ENCODE measurements around the gene C4orf51.
"Not testable (repeated sequence)": the region's sequence is repeated elsewhere in the genome, so short reads cannot be mapped to it uniquely, and the experiment has no call there.

The C4orf51 gene

DNA sequence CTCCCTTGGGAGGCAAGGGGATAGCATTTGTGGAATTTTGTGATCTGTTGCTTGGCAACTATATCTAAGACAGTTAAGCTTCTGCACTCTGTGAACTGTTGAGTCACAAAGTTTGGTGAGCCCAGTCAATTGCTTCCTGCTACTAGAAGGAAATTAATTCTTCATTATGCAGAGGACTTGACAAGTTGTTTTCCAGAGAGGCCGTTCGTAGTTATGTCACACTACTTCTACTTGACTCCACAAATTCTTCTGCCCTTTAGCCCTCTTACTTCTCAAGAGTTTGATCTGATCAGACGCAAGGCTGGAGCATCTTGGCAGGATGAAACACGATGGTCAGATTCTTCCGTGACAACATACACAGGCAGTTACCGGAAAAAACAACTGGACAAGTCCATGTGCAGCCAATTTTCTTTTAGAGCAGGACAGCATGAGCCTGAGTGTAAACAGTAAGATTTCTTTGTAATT, at the start of gene C4orf51:
Gene C4orf51 (plus strand): TSS at position 156 of the 465 bp plus-strand sequence. CDS start 58 bp downstream, at position 214.
- DNase-seq = no peak

DNA sequence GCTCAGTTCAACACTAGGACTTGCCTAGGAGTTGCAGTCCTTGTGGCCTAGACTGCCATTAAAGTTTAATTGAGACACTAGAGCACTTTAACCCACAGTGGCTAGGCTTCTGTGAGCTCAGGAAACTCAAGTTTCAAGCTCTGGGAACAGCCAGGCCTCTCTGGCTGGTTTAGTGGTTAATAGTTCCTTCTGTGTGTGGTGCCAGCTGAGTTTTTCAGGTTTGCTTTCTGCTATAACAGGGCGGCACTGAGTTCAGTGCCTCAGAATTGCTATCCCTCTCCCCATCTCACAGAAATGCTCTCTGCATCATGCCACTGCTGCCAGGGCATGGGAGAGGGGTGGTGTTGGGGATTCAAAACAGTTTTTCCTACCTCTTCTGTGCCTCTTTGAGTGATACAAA, 44.8 kb upstream of the C4orf51 start:
- no peak for DNase-seq

DNA sequence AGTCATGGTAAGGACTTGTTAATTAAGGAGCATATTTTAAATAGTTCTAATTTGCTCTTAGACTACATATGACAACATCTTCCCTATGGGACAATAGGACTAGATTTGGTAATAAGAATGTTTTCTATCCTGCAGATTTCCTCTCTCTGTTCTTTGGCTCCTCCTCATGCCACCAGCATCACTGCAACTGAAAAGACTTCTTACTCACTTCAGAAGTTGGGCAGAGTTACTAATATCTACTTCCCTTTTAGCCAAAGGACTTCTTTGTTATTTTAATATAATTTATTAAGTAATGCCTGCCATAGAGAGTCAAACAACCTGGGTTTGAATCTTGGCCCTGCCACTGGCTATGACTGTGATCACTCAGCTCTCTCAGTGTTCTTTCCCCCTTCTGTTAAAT, 44.3 kb upstream of the C4orf51 start:
- no peak for DNase-seq

DNA sequence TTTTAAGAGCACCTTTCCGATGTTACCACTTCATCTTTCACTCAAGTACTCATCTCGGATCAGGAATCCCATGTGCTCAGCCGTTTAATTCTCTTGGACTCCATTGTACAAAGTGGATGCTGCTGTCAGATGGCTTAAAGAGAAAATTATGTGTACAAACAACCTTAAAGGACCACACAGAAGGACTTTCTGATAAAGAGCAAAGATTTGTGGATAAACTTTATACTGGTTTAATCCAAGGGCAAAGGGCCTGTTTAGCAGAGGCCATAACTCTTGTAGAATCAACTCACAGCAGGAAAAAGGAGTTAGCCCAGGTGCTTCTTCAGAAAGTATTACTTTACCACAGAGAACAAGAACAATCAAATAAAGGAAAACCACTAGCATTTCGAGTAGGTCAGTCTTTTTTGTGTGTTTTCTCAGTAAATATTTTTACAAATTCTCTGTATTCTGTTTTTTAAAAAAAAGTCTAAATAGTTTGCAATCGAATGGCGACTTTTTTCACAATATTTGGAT, 40.7 kb upstream of the C4orf51 start:
- DNase-seq = no peak

DNA sequence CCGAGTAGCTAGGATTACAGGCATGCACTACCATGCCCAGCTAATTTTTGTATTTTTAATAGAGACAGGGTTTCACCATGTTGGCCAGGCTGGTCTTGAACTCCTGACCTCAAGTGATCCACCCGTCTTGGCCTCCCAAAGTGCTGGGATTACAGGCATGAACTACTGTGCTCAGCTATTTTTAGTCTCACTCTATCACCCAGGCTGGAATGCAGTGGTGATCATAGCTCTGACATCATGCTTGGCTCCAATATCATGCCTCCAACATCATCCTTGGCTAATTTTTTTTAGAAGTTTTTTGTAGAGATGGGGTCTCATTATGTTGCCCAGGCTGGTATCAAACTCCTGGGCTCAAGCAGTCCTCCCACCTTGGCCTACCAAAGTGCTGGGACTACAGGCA, 39.7 kb upstream of the C4orf51 start:
- not testable (repeated sequence) for DNase-seq

DNA sequence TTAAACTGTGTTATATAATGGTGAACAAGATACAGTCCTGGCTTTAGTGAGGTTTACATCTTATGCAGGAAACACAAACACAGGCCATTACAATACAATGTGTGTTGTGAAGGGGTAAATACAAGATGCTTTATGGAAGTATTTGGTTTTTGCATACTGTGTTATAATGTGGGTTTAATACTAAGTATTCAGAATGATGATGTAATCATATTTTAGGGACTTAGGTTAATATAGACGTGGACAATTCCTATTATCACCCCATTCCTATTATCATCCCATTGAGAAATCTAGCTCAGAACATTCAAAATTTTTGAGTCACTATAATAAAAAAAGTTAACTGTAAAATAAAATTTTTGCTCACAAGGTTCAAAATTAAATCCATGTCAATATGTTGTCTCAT, 36.7 kb upstream of the C4orf51 start:
- no peak for DNase-seq

DNA sequence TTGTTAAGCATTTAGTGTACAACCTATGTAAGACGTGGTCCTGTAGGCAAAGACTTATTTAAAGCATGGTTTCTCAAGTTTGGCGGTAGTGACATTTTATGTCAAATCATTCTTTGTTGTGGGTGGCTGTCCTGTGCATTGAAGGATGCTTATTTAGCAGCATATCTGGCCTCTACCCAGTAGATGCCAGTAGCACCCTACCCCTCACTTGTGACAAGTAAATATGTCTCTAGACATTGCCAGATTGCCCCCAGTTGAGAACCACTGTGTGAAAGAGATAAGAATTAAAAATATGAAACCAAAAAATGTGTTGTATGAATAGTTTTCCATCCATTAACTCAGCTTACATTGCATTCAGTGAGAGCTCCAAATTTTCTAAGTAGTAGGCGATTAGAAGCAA, 35.2 kb upstream of the C4orf51 start:
- no peak for DNase-seq

DNA sequence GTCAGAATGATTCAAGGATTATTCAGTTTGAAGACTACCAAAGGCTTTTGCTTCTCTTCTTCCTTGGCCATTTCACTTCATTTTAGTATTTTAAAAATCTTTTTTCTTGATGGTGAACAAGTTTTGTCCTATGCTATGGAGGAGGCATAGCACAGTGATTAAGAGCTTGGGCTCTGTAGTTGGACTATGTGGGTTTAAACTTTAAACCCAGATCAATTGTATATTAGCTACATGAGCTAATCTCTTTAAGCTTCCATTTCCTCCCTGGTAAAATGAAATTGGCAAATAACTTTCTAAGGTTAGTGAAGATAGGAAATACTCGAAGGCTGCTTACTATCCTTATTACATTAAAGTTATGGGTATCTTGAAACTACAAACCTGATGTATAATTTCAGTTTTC, 23.8 kb upstream of the C4orf51 start:
- no peak for DNase-seq

DNA sequence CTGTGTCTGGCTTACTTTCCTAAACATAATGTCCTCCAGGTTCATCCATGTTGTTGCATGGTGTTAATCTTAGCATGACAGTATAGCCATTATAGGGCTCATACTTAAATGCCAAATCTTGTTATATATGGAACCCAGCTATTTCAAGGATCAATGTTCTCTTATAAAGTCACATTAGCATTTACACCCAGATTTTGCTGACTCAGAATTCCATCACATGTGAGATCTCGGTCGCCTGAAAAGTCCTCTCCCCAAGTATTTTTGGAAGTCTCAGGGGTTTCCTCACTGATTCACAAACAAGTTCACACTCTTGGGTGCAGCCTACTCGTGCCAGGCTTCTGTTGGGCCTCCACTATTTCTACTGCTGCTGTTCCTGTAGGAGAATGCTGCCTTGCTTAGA, 19.9 kb upstream of the C4orf51 start:
- DNase-seq = no peak

DNA sequence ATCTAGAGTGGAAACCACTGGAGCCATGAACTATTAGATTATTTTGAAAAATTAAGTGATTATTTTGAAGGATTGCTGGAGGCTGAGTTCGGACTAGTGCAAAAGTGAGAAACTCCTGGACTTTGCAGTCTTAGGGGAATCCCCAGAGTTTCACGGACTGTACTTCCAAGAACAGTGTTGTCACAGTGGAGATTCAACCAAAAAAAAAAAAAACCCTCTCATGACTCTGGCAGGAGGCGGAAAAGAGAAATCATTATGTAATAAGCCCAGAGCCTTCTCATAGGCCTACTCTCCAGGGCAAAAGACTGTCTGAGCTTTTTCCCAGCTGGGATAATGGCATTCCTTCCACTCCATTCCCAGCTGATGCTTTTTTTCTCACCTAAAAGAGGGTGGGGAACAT, 16.8 kb upstream of the C4orf51 start:
- no peak for DNase-seq

DNA sequence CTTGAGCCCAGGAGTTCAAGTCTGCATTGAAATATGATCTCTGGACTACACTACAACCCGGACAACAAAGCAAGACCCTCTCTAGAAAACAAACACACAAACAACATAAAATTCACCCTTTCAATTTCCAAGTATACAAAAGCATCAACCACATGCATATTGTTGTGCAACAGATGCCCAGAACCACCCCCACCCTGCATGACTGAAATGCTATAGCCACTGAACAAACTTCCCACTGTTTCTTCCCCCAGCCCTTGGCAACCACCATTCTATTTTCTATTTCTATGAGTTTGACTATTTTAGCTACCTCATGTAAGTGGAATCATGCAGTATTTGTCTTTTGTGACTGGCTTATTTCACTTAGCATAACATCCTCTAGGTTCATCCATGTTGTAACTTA, 14.2 kb upstream of the C4orf51 start:
- no peak for DNase-seq

DNA sequence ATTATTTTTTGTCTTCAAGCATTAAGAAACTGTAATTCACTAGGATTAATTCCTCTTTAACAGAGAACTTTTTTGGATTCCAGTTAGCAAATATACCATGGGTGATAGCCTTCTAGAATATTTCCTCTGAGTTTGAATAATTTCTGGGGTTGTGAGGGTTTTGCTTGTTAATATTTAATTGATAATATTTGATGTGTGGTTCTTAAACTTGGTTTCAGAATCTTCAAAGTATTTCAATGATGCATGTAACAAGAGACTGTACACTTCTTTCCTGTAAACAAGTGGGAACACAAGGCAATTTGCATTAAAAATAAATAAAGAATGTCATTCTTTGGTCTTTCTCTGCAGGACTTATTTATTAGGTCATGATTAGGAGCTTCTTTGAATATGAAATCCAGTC, 9.5 kb upstream of the C4orf51 start:
- no peak for DNase-seq

DNA sequence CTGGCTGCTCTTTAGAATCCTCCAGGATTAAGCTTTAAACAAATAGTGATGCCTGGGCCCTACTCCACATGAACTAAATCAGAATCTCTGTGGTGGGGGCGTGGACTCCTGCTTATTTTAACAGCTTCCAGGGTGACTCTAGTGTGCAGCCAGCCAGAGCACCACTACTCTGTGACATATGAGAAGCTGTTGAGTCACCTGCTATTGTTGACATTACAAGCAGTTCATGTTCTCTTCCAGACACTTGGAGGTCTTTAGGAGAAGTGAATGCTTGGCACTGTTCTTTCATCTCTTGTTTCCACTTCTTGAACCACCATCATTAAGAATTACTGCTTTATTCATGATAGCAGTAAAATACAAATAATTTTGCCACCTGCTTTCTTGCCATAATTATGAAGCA, 426 bp upstream of the C4orf51 start:
- DNase-seq = no peak

DNA sequence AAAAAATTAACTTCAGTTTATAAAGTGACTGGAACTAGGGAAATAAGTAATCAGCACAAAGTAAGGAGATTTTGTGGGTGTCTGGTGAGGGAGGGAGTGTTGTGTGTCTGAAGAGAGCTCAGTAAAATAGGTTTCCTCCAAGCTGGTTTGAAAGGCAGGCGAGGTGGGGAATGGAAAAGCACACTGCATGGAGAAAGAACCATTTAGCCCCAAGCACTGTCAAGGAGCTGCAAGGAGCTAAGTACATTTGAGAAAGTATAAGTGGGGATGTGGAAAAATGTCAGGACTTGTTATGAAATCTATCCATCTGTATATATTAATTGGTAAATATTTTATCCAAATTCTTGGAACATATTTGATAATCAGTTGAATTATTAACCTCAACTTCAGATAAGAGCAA, 956 bp downstream of the C4orf51 start:
- no peak for DNase-seq

DNA sequence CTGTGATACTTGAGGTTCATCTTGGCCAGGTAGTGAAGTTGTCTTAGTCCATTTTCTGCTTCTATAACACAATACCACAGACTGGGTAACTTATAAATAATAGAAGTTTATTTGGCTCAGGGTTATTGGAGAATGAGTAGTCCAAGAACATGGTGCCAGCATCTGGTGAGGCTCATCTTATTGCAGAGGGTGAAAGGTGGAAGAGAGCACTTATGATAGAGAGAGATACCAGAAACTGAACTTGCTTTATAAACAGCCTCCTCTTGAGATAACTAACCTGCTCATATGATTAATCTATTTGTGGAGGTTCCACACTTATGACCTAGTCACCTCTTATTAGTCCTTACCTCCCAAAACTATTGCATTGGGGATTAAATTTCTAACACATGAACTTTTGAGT, 1.6 kb downstream of the C4orf51 start:
- DNase-seq = no peak

DNA sequence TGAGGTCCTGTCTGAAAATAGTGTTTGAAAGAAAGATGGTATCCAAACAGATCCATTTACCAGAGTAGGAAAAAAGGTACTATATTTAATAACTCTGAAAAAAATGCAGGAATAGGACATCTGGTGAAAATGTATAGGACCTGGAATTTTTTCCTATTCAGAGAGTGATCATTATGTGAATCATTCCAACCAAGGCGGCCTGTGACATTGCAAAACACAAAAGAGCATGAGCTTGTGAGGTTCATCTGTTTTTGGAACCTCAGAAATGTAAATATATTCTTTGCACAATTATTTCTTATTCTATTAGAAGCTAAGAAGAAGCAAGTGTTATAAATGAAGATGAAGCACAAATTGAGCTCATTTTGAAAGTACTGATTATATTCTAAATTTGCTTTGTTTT, 2.0 kb downstream of the C4orf51 start:
- no peak for DNase-seq

DNA sequence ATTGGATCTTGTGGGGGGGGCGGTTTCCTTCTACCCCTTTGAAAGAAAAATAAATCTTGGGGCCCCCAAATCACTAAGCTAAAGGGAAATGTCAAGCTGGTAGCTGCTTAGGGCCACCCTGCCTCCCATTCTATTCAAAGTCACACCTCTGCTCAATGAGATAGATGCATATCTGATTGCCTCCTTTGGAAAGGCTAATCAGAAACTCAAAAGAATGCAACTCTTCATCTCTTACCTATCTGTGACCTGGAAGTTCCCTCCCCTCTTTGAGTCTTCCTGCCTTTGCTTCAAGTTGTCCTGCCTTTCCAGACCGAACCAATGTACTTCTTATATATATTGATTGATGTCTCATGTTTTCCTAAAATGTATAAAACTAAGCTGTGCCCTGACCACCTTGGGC, 7.0 kb downstream of the C4orf51 start:
- no peak for DNase-seq

DNA sequence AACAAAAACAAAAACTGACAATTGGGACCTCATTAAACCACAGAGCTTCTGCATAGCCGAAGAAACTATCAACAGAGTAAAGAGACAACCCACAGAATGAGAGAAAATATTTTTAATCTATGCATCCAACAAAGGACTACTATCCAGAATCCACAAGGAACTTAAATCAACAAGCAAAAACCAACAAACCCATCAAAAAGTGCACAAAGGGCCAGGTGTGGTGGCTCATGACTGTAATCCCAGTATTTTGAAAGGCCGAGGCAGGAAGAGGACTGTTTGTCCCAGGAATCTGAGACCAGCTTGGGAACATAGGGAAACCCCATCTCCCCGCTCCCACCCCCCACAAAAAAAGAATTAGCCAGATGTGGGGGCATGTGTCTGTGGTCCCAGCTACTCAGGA, 10.7 kb downstream of the C4orf51 start:
- no peak for DNase-seq

DNA sequence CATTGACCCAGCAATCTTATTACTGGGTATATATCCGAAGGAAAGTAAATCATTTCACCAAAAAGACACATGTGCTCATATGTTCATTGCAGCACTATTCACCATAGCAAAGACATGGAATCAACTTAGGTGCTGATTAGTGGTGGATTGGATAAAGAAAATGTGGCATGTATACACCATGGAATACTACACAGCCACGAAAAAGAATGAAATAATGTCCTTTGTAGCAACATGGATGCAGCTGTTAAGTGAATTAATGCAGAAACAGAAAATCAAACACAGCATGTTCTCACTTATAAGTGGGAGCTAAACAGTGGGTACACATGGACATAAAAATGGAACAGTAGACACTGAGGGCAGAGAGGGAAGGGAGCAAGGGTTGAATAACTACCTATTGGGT, 11.5 kb downstream of the C4orf51 start:
- not testable (repeated sequence) for DNase-seq

DNA sequence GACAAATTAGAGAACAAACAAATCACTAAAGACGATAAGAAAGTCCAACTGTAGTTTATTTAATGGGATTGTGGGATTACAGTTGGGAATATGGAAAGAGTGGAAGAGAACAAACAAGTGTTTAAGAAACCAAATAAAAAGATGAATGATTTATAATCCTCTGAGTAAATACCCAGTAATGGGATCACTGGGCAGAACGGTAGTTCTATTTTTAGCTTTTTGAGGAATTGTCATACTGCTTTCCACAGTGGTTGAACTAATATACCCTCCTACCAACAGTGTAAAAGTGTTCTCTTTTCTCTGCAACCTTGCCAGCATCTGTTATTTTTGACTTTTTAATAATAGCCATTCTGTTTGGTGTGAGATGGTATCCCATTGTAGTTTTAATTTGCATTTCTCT, 15.0 kb downstream of the C4orf51 start:
- no peak for DNase-seq

DNA sequence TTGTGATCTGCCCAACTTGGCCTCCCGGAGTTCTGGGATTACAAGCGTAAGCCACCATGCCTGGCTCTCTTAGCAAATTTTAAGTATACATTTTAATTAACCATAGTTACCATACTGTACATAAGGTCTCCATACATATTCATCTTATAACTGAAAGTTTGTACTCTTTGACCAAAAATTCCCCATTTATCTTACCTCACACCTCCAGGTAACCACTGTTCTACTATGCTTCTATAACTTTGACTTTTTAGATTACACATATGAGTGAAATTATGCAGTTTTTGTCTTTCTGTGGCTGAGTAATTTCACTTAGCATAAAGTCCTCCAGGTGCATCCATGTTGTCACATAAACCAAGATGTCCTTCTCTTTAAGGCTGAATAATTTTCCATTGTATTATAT, 17.4 kb downstream of the C4orf51 start:
- no peak for DNase-seq

DNA sequence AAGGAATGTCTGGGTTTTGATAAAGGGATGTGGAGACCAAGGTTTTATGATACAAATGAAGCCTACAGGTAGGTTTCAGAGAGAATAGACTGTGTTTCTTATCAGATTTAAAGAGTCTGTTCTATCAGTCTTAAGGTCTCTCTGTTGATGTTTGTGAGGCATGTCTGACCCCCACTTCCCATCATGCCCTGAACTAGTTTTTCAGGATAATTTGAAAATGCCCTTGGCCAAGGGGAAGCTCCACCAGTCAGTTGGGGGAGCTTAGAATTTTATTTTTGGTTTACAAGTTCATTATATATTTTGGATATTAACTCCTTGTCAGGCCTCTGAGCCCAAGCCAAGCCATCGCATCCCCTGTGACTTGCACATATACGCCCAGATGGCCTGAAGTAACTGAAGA, 18.6 kb downstream of the C4orf51 start:
- DNase-seq = no peak

DNA sequence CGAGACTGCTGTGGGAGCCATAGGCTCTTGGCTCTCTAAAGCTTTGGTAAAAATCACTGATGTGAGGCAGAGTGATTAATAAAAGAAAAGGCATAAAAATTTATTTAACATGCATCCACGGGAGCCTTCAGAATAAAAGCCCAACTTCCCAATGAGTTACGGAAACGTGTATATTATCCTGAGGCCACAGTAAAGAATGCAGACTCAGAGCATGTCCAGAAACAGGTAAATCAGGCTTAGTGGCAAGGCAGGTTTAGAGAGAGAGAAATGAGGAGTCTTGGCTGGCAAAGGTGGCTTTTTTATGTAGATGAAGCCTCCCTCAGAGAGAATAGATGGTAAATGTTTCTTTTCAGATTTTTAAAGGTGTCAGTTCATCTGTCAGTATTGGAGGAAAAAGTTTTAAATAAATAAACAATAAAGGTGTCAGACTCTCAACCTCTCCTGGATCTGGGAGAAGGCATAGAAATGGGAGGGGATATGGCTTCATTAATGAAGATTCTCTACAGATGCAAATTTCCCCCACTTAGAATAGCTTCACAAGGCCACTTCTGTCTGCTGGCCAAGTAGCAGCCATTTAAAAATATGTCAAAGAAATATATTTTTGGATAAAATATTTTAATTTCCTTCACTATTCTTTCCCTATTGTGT, 24.0 kb downstream of the C4orf51 start:
- no peak for DNase-seq

DNA sequence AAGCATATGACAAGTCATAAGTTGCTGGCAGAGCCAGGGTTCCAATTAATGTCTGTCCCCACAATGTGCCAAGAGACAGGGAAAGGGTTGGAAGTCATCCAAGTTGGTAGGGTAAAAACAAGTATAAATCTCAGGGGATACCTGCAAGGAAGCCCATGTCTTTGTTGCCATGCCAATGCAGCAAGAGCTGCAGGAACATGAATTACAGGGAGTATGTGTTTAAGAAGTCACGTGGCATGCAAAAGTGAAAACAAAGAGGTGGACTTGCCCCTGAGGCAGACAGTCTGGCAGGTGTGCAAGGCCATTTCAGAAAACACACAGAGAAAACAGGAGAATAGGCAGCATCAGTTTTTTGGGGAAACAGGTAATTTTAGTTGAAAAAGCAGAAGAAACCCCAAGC, 29.4 kb downstream of the C4orf51 start:
- DNase-seq = no peak

DNA sequence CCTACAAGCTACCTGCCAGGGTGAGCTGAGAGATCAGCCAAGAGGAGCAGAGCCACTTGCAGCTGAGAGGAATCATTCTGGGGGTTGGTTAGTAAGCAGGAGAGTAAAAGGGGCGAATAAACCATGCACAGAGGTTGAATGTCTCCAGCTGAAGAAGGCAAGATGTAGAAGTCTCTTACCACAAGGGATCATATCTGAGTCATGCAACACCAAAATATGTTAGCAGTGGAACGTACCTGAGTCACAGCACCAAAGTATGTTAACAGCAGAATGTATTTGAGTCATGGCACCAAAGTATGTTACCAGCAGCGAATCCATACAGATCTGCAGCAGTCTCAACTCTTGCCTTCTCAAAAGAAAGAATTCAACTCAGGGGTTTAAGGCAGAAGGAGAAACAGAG, 29.9 kb downstream of the C4orf51 start:
- no peak for DNase-seq
